CD4-positive, alpha-beta memory T cell (primary cell): ENCODE measurements around the gene SLC6A11. TPM values are rescaled to one million over a fixed set of nuclear protein-coding genes. Genes with fewer than 3 reads are reported as not detected.

Experiments used
- CTCF ChIA-PET: fragments of 350-600 bp; sonication (Branson Sonifier 250); formaldehyde crosslinking; loops from one replicate; lab custom pipeline; 2021; ENCODE audit warnings: inconsistent platforms; ENCODE audit not compliant: partially characterized antibody; lab: Charles Lee
- POLR2A ChIA-PET: fragments of 350-600 bp; sonication (Branson Sonifier 250); formaldehyde crosslinking; loops from one replicate; lab custom pipeline; 2021; ENCODE audit not compliant: partially characterized antibody; lab: Charles Lee
- DNase-seq, 5 donors: peaks; one replicate each; pipeline versions ENCODE4 v3.0.0 to v3.0.0-alpha.2; 2020 to 2022; ENCODE audit warnings: mixed read lengths in 1 of 5
- H3K27ac ChIP-seq: one replicate; pipeline ENCODE4 v1.7.0; 2013; ENCODE audit warnings: low read depth, low read length
- H3K27me3 ChIP-seq: 2 replicates; pipeline ENCODE4 v1.7.0; 2013; ENCODE audit warnings: mild to moderate bottlenecking, low read length, moderate library complexity; ENCODE audit not compliant: insufficient read depth
- H3K36me3 ChIP-seq: 2 replicates; pipeline ENCODE4 v1.7.0; 2013; ENCODE audit warnings: mild to moderate bottlenecking, low read length, moderate library complexity; ENCODE audit not compliant: insufficient read depth
- H3K4me1 ChIP-seq: 2 replicates; pipeline ENCODE4 v1.7.0; 2013; ENCODE audit warnings: mild to moderate bottlenecking, low read length, moderate library complexity; ENCODE audit not compliant: insufficient read depth
- H3K4me3 ChIP-seq, 2 donors: one replicate each; pipeline ENCODE4 v1.7.0; 2013; ENCODE audit warnings: low read length in 2 of 2, mild to moderate bottlenecking in 1 of 2
- H3K9me3 ChIP-seq, 2 donors: one replicate each; pipeline ENCODE4 v1.7.0; 2013; ENCODE audit warnings: low read length in 2 of 2, control low read depth in 1 of 2; ENCODE audit not compliant: control insufficient read depth in 1 of 2
- H3K27ac Mint-ChIP-seq, 7 donors: one replicate each; pipeline ENCODE4 v1.8.0; 2020 to 2021; ENCODE audit warnings: mixed read lengths in 7 of 7, mild to moderate bottlenecking in 6 of 7, inconsistent platforms in 3 of 7, moderate library complexity in 3 of 7
- H3K27me3 Mint-ChIP-seq, 2 donors: one replicate each; pipeline ENCODE4 v1.8.0; 2020 to 2021; ENCODE audit warnings: mixed read lengths in 2 of 2
- H3K36me3 Mint-ChIP-seq, 2 donors: one replicate each; pipeline ENCODE4 v1.8.0; 2020 to 2021; ENCODE audit warnings: mixed read lengths in 2 of 2, inconsistent platforms in 1 of 2, mild to moderate bottlenecking in 1 of 2
- H3K4me1 Mint-ChIP-seq, 4 donors: one replicate each; pipeline ENCODE4 v1.8.0; 2020 to 2021; ENCODE audit warnings: mixed read lengths in 4 of 4, mild to moderate bottlenecking in 1 of 4
- H3K4me3 Mint-ChIP-seq, 8 donors: one replicate each; pipeline ENCODE4 v1.8.0; 2020 to 2021; ENCODE audit warnings: mixed read lengths in 8 of 8, mild to moderate bottlenecking in 7 of 8, moderate library complexity in 6 of 8, inconsistent platforms in 3 of 8
- H3K9me3 Mint-ChIP-seq, 8 donors: one replicate each; pipeline ENCODE4 v1.8.0; 2020 to 2021; ENCODE audit warnings: mixed read lengths in 8 of 8, mild to moderate bottlenecking in 5 of 8, inconsistent platforms in 3 of 8, moderate library complexity in 1 of 8
- intact Hi-C: fragments of 100-400 bp; cut with micrococcal nuclease; formaldehyde crosslinking; loops from one replicate; pipeline ENCODE4 v1.15.1; 2023
- polyA plus RNA-seq, 2 donors: library from polyadenylated mRNA; unstranded; fragments of 300-500 nt; fragmentation: Illumina TruSeq; gene quantifications; one replicate each; pipeline ENCODE4 v1.2.3, GENCODE V29; 2021
- total RNA-seq, 2 experiments: library from RNA; stranded (reverse); gene quantifications; one replicate each; pipeline ENCODE4 v1.2.3, GENCODE V29; 2021

The SLC6A11 gene
- total and polyA plus RNA-seq, 4 experiments from 2014 or later, result not detected

- Histone ChIP-seq H3K27ac (no peak overlapping the region), H3K36me3 (no peaks in the 10 kb centered on the region), H3K9me3 (no peaks in the 10 kb centered on the region), H3K27me3 (no peaks in the 10 kb centered on the region), H3K4me1 (no peaks in the 10 kb centered on the region), H3K4me3 (no peak overlapping the region)
- intact Hi-C loops, result no loop called here
- Mint-ChIP-seq H3K9me3 (peaks cover 0 to 12% (median 0%) of the 10 kb centered on the region in 8 donors), H3K4me1 (no peaks in the 10 kb centered on the region), H3K27me3 (peaks cover 2 to 3% of the 10 kb centered on the region in 2 donors), H3K4me3 (no peak overlapping the region), H3K27ac (no peak overlapping the region), H3K36me3 (no peaks in the 10 kb centered on the region)
- ChIA-PET POLR2A (no interaction called here), CTCF (no interaction called here)
- no peak for DNase-seq
These were observed 110.9 kb downstream of the SLC6A11 start for GRCh38 chr3:10926811-10927521.

GRCh38 chr3:10927551-10927950 lies 111.5 kb downstream of the SLC6A11 start:
- DNase-seq, result no peak
- Mint-ChIP-seq H3K9me3 (peaks cover 0 to 12% (median 0%) of the 10 kb centered on the region in 8 donors), H3K27ac (no peak overlapping the region), H3K36me3 (no peaks in the 10 kb centered on the region), H3K4me3 (no peak overlapping the region), H3K4me1 (no peaks in the 10 kb centered on the region), H3K27me3 (peaks cover 2% of the 10 kb centered on the region in 2 donors)
- H3K9me3 ChIP-seq, result no peaks in the 10 kb centered on the region
- no peaks in the 10 kb centered on the region for H3K4me1 ChIP-seq
- no peaks in the 10 kb centered on the region for H3K27me3 ChIP-seq
- intact Hi-C loops, result no loop called here
- ChIA-PET CTCF (no interaction called here), POLR2A (no interaction called here)
- H3K27ac ChIP-seq, result no peak overlapping the region
- no peak overlapping the region for H3K4me3 ChIP-seq
- H3K36me3 ChIP-seq, result no peaks in the 10 kb centered on the region

DNA sequence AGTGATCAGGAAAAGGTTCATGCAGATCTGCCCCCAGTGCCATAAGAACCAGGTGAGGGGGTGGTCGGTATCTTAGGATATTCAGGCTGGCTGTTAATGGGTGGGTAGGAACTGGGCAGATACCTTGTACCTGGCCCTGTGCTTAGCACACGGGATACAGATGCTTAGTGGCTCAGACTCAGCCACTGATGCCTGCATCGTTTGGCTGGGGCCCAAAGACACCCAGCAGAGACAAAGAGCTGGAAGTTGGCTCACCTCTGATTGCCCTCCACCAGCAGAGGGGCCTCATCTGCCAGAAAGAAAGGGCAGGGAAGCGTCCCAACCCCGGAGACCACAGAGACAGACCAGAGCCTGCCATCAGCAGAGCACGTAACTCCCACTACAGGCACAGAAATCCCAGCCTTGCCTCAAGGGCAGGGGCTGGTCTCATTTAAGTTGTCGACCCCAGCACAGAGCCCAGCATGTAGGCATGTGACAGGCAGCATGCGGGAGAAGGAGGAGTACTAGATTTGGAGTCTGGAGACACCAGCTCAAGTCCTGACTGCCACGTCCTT lies 112.5 kb downstream of the SLC6A11 start:
- Mint-ChIP-seq H3K27ac (no peak overlapping the region), H3K27me3 (peaks cover 2% of the 10 kb centered on the region in 2 donors), H3K4me1 (no peaks in the 10 kb centered on the region), H3K4me3 (no peak overlapping the region), H3K36me3 (no peaks in the 10 kb centered on the region), H3K9me3 (peaks cover 0 to 12% (median 0%) of the 10 kb centered on the region in 8 donors)
- intact Hi-C loops, result no loop called here
- no peaks in the 10 kb centered on the region for H3K9me3 ChIP-seq
- H3K36me3 ChIP-seq, result no peaks in the 10 kb centered on the region
- no peaks in the 10 kb centered on the region for H3K27me3 ChIP-seq
- DNase-seq, result no peak
- ChIA-PET CTCF (no interaction called here), POLR2A (no interaction called here)
- H3K4me3 ChIP-seq, result no peak overlapping the region
- no peak overlapping the region for H3K27ac ChIP-seq
- no peaks in the 10 kb centered on the region for H3K4me1 ChIP-seq

DNA sequence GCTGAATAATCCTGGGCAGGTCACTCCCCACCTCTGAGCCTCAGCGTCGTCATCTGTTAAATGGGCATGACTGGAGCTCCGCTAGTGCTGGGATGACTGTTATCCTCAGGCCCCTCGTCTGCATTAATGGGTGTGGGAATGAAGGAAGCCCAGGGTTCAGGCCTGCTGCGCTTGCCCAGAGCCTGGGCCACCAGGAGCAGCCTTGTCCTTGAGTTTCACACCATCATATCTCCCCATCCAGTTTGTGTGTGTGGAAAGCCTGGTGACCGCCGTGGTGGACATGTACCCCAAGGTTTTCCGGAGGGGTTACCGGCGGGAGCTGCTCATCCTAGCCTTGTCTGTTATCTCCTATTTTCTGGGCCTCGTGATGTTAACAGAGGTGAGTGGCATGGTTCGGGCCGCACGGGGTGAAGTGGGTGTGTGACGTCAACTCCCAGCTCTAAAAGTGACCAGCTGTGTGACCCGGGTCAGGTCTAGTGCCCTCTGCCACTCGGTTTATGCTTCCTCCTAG lies 113.0 kb downstream of the SLC6A11 start:
- DNase-seq, result no peak
- H3K4me3 Mint-ChIP-seq, result no peak overlapping the region
- H3K27me3 ChIP-seq, result no peaks in the 10 kb centered on the region
- H3K4me3 ChIP-seq, result no peak overlapping the region
- no peaks in the 10 kb centered on the region for H3K4me1 Mint-ChIP-seq
- peaks cover 0 to 2% of the 10 kb centered on the region in 2 donors for H3K27me3 Mint-ChIP-seq
- ChIA-PET POLR2A (no interaction called here), CTCF (no interaction called here)
- H3K27ac Mint-ChIP-seq, result peak overlapping the region in 1 of 7 donors; percentile 24
- intact Hi-C loops, result no loop called here
- H3K9me3 Mint-ChIP-seq, result peaks cover 0 to 12% (median 0%) of the 10 kb centered on the region in 8 donors
- H3K9me3 ChIP-seq, result no peaks in the 10 kb centered on the region
- H3K36me3 ChIP-seq, result no peaks in the 10 kb centered on the region
- no peak overlapping the region for H3K27ac ChIP-seq
- no peaks in the 10 kb centered on the region for H3K4me1 ChIP-seq
- H3K36me3 Mint-ChIP-seq, result no peaks in the 10 kb centered on the region

DNA sequence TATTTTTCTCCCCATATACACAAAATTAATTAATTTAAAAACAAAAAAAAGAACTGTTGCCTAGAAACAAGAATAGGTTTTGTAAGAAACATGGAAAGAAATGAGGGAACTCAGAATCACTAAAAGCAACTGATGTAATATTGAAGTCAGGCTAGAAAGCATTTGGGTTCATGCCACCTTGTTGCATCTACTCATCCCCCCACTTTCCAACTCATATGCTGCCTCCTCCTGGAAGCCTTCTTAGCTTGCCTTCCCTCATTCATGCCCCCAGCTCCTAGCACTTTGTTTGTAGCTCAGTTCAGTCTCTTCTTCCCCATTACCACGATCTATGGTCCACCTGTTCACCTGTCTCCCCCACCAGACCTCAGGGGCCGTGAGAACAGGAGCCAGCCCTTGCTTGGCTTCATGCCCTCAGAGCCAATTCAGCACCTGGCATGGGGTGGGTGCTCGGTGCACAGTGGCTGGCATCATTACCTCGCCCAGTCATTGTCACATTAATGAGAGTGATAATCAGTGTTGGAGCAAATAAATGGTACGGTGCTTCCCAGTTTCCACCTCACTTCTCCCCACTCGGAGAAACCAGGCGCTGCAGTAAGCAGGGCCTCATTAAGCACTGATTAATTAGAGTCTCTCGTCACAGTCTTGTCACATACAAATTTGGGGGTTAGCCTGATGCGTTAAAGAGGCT lies 114.1 kb downstream of the SLC6A11 start:
- Mint-ChIP-seq H3K36me3 (no peaks in the 10 kb centered on the region), H3K4me1 (no peaks in the 10 kb centered on the region), H3K4me3 (no peak overlapping the region), H3K9me3 (peaks cover 0 to 4% (median 0%) of the 10 kb centered on the region in 8 donors), H3K27ac (no peak overlapping the region), H3K27me3 (peaks cover 0 to 2% of the 10 kb centered on the region in 2 donors)
- no peaks in the 10 kb centered on the region for H3K27me3 ChIP-seq
- H3K4me3 ChIP-seq, result no peak overlapping the region
- POLR2A ChIA-PET, result no interaction called here
- H3K36me3 ChIP-seq, result no peaks in the 10 kb centered on the region
- no peaks in the 10 kb centered on the region for H3K4me1 ChIP-seq
- no peak for DNase-seq
- no peaks in the 10 kb centered on the region for H3K9me3 ChIP-seq
- CTCF ChIA-PET, result no interaction called here
- intact Hi-C loops, result no loop called here
- H3K27ac ChIP-seq, result no peak overlapping the region

GRCh38 chr3:10930666-10931040 lies 114.6 kb downstream of the SLC6A11 start:
- no peaks in the 10 kb centered on the region for H3K36me3 ChIP-seq
- no peak overlapping the region for H3K27ac ChIP-seq
- H3K9me3 ChIP-seq, result no peaks in the 10 kb centered on the region
- H3K4me1 Mint-ChIP-seq, result no peaks in the 10 kb centered on the region
- POLR2A ChIA-PET, result no interaction called here
- no peak for DNase-seq
- H3K4me3 Mint-ChIP-seq, result no peak overlapping the region
- H3K4me3 ChIP-seq, result no peak overlapping the region
- H3K9me3 Mint-ChIP-seq, result peaks cover 0 to 4% (median 0%) of the 10 kb centered on the region in 8 donors
- H3K36me3 Mint-ChIP-seq, result no peaks in the 10 kb centered on the region
- no peaks in the 10 kb centered on the region for H3K27me3 ChIP-seq
- peaks cover 0 to 2% of the 10 kb centered on the region in 2 donors for H3K27me3 Mint-ChIP-seq
- no peaks in the 10 kb centered on the region for H3K4me1 ChIP-seq
- no peak overlapping the region for H3K27ac Mint-ChIP-seq
- CTCF ChIA-PET, result no interaction called here
- intact Hi-C loops, result no loop called here

DNA sequence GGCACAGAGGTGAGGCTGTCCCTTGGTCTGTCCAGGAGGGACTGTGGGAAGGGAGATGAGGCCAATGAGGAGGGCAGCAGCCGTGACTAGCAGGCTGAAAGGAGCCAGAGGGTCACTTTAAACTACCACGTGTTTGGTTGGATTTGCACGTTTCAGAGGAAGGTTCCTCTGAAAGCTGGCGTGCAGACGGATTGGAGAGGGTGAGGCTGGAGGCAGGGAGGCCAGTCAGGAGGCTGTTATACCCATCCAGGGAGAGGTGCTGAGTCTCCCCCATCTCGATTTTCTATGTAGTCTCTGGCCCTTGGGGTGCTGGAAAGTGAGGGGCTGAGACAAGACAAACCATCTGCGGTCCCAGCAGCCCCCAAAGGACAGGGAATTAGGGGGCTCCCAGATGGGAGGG lies 116.6 kb downstream of the SLC6A11 start:
- Histone ChIP-seq H3K9me3 (no peaks in the 10 kb centered on the region), H3K27ac (no peak overlapping the region), H3K4me3 (no peak overlapping the region), H3K4me1 (no peaks in the 10 kb centered on the region), H3K36me3 (no peaks in the 10 kb centered on the region), H3K27me3 (no peaks in the 10 kb centered on the region)
- Mint-ChIP-seq H3K27ac (no peak overlapping the region), H3K27me3 (peaks cover 0 to 2% of the 10 kb centered on the region in 2 donors), H3K4me1 (no peaks in the 10 kb centered on the region), H3K9me3 (peaks cover 0 to 4% (median 0%) of the 10 kb centered on the region in 8 donors), H3K36me3 (no peaks in the 10 kb centered on the region), H3K4me3 (no peak overlapping the region)
- DNase-seq, result no peak
- intact Hi-C loops, result no loop called here
- ChIA-PET POLR2A (no interaction called here), CTCF (no interaction called here)
